Measurements from ENCODE around the gene PPP2R1B.

- TF ChIP-seq CTCF (IDR thresholded peaks at IDR 0.05): no peak
- no peak for TF ChIP-seq POLR2A (IDR thresholded peaks at IDR 0.05)
Measured at GRCh38 chr11:111792955-111793500, 26.8 kb upstream of the PPP2R1B start.
